GM12872 (cell line): ENCODE results near the gene TRNAU1AP.

ENCODE experiments used
- CTCF ChIP-seq: IDR thresholded peaks from 3 replicates; pipeline ENCODE4 v1.5.1; 2011; ENCODE audit warnings: low read depth, mild to moderate bottlenecking, low read length, moderate library complexity; ENCODE audit not compliant: insufficient read depth

TRNAU1AP gene

GRCh38 chr1:28552758-28553663 lies at the start of gene TRNAU1AP:
TSS of gene TRNAU1AP (plus strand) at chr1:28553085. CDS start at chr1:28553111, 26 bp downstream.
- TF ChIP-seq CTCF = no peak

- TF ChIP-seq CTCF = no peak
Observed at GRCh38 chr1:28503117-28503516, 49.8 kb upstream of the TRNAU1AP start.

GRCh38 chr1:28505406-28506187 lies 47.3 kb upstream of the TRNAU1AP start, which contains the start of gene RCC1:
TSS of gene RCC1 (plus strand) at chr1:28506043. CDS start at chr1:28529867, 23,824 bp downstream.
- no peak for TF ChIP-seq CTCF

- TF ChIP-seq CTCF = no peak
Observed at GRCh38 chr1:28506907-28507246, 46.0 kb upstream of the TRNAU1AP start.

GRCh38 chr1:28507247-28507645 lies 45.6 kb upstream of the TRNAU1AP start:
- no peak for TF ChIP-seq CTCF

- no peak for TF ChIP-seq CTCF
Observed at GRCh38 chr1:28507646-28508434, 45.0 kb upstream of the TRNAU1AP start.

GRCh38 chr1:28508435-28508754 lies 44.5 kb upstream of the TRNAU1AP start:
- no peak for TF ChIP-seq CTCF
